B cell (primary cell): Measurements from ENCODE around the gene ACACB. TPM values are rescaled to one million over a fixed set of nuclear protein-coding genes. Genes with fewer than 3 reads are reported as not detected.

Source experiments
- ATAC-seq: fragments of 200-7000 bp; cut with Tn5 transposase; one replicate; pipeline ENCODE4 v1.10.0; 2021; ENCODE audit warnings: low read depth, mild to moderate bottlenecking, moderate number of reproducible peaks, moderate library complexity
- CTCF ChIA-PET: fragments of 350-600 bp; sonication (Branson Sonifier 250); formaldehyde crosslinking; loops from one replicate; lab custom pipeline; 2021; ENCODE audit warnings: antibody characterized with exemption, inconsistent platforms; lab: Charles Lee
- POLR2A ChIA-PET: fragments of 350-600 bp; sonication (Branson Sonifier 250); formaldehyde crosslinking; loops from one replicate; lab custom pipeline; 2021; ENCODE audit warnings: antibody characterized with exemption; lab: Charles Lee
- DNase-seq: peaks from one replicate; pipeline ENCODE4 v3.0.0; 2013
- H2AFZ ChIP-seq: 2 replicates; pipeline ENCODE4 v1.6.1; 2012; ENCODE audit warnings: mild to moderate bottlenecking, low read depth, low read length; ENCODE audit not compliant: insufficient read depth, poor library complexity, severe bottlenecking
- H3K27ac ChIP-seq, 2 donors: 1 replicate in 1 of 2; 2 replicates in 1 of 2; pipeline ENCODE4 v1.5.1; 2012 to 2013; ENCODE audit warnings: low read length in 2 of 2, mild to moderate bottlenecking in 2 of 2, moderate library complexity in 1 of 2
- H3K27me3 ChIP-seq, 4 experiments: fragments of 200-600 bp in 1 of 4; sonication (generic) in 1 of 4; replicated peaks in 1 of 4; 1 replicate in 2 of 4; 2 replicates in 2 of 4; pipeline versions ENCODE4 v1.6.1 to v1.7.0; 2013 to 2016; ENCODE audit warnings: low read length in 3 of 4, mild to moderate bottlenecking in 2 of 4, mixed read lengths in 1 of 4, moderate library complexity in 1 of 4; ENCODE audit not compliant: insufficient read depth in 4 of 4, control insufficient read depth in 3 of 4; ENCODE audit errors: control extremely low read depth in 1 of 4
- H3K36me3 ChIP-seq, 2 experiments: replicated peaks in 1 of 2; 1 replicate in 1 of 2; 2 replicates in 1 of 2; pipeline versions ENCODE4 v1.6.1 to v1.7.1; 2013; ENCODE audit warnings: low read length in 1 of 2; ENCODE audit not compliant: insufficient read depth in 2 of 2, control insufficient read depth in 1 of 2; ENCODE audit errors: control extremely low read depth in 1 of 2, extremely low read depth in 1 of 2
- H3K4me1 ChIP-seq, 2 donors: fragments of 200-600 bp in 1 of 2; sonication (generic) in 1 of 2; 1 replicate in 1 of 2; 2 replicates in 1 of 2; pipeline versions ENCODE4 v1.5.1 to v1.6.1; 2013 to 2017; ENCODE audit warnings: low read length in 2 of 2; ENCODE audit not compliant: control insufficient read depth in 2 of 2, insufficient read depth in 2 of 2
- H3K4me2 ChIP-seq: replicated peaks from 2 replicates; pipeline ENCODE3; 2012; ENCODE audit warnings: mild to moderate bottlenecking, low read depth, low read length; ENCODE audit not compliant: poor library complexity, severe bottlenecking
- H3K4me3 ChIP-seq, 5 experiments: fragments of 200-600 bp in 1 of 5; sonication (generic) in 1 of 5; 1 replicate in 3 of 5; 2 replicates in 2 of 5; pipeline versions ENCODE4 v1.5.1 to v1.7.0; 2011 to 2016; ENCODE audit warnings: low read length in 4 of 5, mild to moderate bottlenecking in 4 of 5, low read depth in 2 of 5, control low read depth in 1 of 5, moderate library complexity in 1 of 5; ENCODE audit not compliant: insufficient read depth in 1 of 5; ENCODE audit errors: control extremely low read depth in 1 of 5, extremely low read depth in 1 of 5
- H3K79me2 ChIP-seq: fragments of 200-600 bp; sonication (generic); one replicate; pipeline ENCODE4 v1.6.0; 2016; ENCODE audit warnings: low read length; ENCODE audit not compliant: control insufficient read depth, insufficient read depth
- H3K9ac ChIP-seq: fragments of 200-600 bp; sonication (generic); 2 replicates; pipeline ENCODE4 v1.6.1; 2017; ENCODE audit warnings: mild to moderate bottlenecking, low read length, moderate library complexity
- H3K9me3 ChIP-seq, 3 donors: one replicate each; pipeline versions ENCODE4 v1.6.1 to v1.7.1; 2013; ENCODE audit warnings: low read length in 2 of 3; ENCODE audit not compliant: control insufficient read depth in 2 of 3, insufficient read depth in 1 of 3; ENCODE audit errors: control extremely low read depth in 1 of 3
- H4K20me1 ChIP-seq: 2 replicates; pipeline ENCODE4 v1.6.0; 2012; ENCODE audit warnings: mild to moderate bottlenecking, low read length; ENCODE audit not compliant: insufficient read depth, control insufficient read depth, poor library complexity, severe bottlenecking
- H3K27ac Mint-ChIP-seq: one replicate; pipeline ENCODE4 v1.8.0; 2021; ENCODE audit warnings: mixed read lengths
- H3K27me3 Mint-ChIP-seq: one replicate; pipeline ENCODE4 v1.8.0; 2021; ENCODE audit warnings: mixed read lengths
- H3K4me1 Mint-ChIP-seq: one replicate; pipeline ENCODE4 v1.8.0; 2021; ENCODE audit warnings: mixed read lengths
- H3K4me3 Mint-ChIP-seq: one replicate; pipeline ENCODE4 v1.8.0; 2021; ENCODE audit warnings: mixed read lengths
- H3K9me3 Mint-ChIP-seq: one replicate; pipeline ENCODE4 v1.8.0; 2022; ENCODE audit warnings: mixed read lengths; ENCODE audit not compliant: insufficient read depth
- EZH2 ChIP-seq: IDR thresholded peaks from 2 replicates; pipeline ENCODE4 v1.6.1; 2012; ENCODE audit warnings: borderline replicate concordance, low read depth, mild to moderate bottlenecking, moderate library complexity, low read length; ENCODE audit not compliant: insufficient read depth, poor library complexity, severe bottlenecking
- WGBS: methylation state at CpG from one replicate; pipeline ENCODE4 v1.1.5; 2013; ENCODE audit warnings: missing lambda C conversion rate; ENCODE audit not compliant: insufficient coverage; 5-methylcytosine and 5-hydroxymethylcytosine counted together
- intact Hi-C: fragments of 100-400 bp; cut with micrococcal nuclease; formaldehyde crosslinking; loops from one replicate; pipeline ENCODE4 v1.10.0; 2022
- polyA plus RNA-seq: library from polyadenylated mRNA; depleted of rRNA; stranded (reverse); fragments of >200 nt; gene quantifications from 2 replicates; pipeline ENCODE4 v1.2.3, GENCODE V29; 2012
- total RNA-seq, 2 donors: library from RNA; stranded (reverse); fragments of 120-200 nt in 1 of 2; gene quantifications; 1 replicate in 1 of 2; 2 replicates in 1 of 2; pipeline versions ENCODE4 v1.2.3 to v1.2.4, GENCODE V29; 2013 to 2022
- TF ChIP-seq, protein P1 (sequence below): fragments of 200-600 bp; IDR thresholded peaks from one replicate; pipeline ENCODE4 v1.8.0; 2022; ENCODE audit warnings: antibody characterized with exemption, mild to moderate bottlenecking

The ACACB gene
- total and polyA plus RNA-seq, 2 donors (not counting 1 experiment from before 2014, with no cell fraction given), result 7.4 to 27.5 TPM

- H3K27me3 ChIP-seq, result no peaks in the 10 kb centered on the region
- H3K9ac ChIP-seq, result no peak overlapping the region
- H3K27me3 Mint-ChIP-seq, result peaks cover 17% of the 10 kb centered on the region
- ATAC-seq (no peak), DNase-seq (no peak)
- no peaks in the 10 kb centered on the region for H3K36me3 ChIP-seq
- H2AFZ ChIP-seq, result no peak overlapping the region
- intact Hi-C loops, result no loop called here
- H3K4me3 ChIP-seq, result no peak overlapping the region
- CTCF ChIA-PET, result no interaction called here
- no peak overlapping the region for H3K27ac ChIP-seq
- POLR2A ChIA-PET, result no interaction called here
- H3K4me2 ChIP-seq, result no peak overlapping the region
- no peaks in the 10 kb centered on the region for H4K20me1 ChIP-seq
- peaks cover 0 to 5% (median 0%) of the 10 kb centered on the region in 3 donors for H3K9me3 ChIP-seq
- H3K27ac Mint-ChIP-seq, result no peak overlapping the region
- H3K4me3 Mint-ChIP-seq, result no peak overlapping the region
- no peaks in the 10 kb centered on the region for H3K79me2 ChIP-seq
- H3K4me1 ChIP-seq, result no peaks in the 10 kb centered on the region
- 95% methylated on average over 2 of the region's 3 CpGs for WGBS
- peaks cover 5% of the 10 kb centered on the region for H3K9me3 Mint-ChIP-seq
- TF ChIP-seq, protein P1, sequence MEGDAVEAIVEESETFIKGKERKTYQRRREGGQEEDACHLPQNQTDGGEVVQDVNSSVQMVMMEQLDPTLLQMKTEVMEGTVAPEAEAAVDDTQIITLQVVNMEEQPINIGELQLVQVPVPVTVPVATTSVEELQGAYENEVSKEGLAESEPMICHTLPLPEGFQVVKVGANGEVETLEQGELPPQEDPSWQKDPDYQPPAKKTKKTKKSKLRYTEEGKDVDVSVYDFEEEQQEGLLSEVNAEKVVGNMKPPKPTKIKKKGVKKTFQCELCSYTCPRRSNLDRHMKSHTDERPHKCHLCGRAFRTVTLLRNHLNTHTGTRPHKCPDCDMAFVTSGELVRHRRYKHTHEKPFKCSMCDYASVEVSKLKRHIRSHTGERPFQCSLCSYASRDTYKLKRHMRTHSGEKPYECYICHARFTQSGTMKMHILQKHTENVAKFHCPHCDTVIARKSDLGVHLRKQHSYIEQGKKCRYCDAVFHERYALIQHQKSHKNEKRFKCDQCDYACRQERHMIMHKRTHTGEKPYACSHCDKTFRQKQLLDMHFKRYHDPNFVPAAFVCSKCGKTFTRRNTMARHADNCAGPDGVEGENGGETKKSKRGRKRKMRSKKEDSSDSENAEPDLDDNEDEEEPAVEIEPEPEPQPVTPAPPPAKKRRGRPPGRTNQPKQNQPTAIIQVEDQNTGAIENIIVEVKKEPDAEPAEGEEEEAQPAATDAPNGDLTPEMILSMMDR, result no peak
- TF ChIP-seq EZH2, result no peak
- no peaks in the 10 kb centered on the region for H3K4me1 Mint-ChIP-seq
Observed at GRCh38 chr12:109271418-109271817, 155.0 kb downstream of the ACACB start.

DNA sequence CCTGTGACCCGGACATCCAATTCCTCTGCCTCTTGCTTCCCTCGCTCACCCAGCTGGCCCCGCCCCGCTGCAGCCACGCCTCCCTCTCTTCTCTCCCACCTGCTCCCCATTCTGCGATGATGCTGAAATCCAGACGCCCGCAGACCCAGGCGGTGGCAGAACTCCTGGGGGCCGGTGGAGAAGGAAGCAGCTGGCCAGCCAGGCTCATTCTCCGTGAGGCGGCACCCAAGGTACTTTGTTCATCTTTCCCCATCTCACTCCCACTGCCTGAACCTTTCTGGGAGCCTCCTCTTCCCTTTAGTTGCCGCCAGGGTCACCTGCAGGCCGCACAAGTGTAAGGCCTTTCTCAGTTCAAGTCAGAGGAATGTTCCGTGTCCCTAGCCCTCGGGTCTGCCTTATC lies 157.0 kb downstream of the ACACB start:
- H3K27me3 ChIP-seq, result no peaks in the 10 kb centered on the region
- H3K9ac ChIP-seq, result no peak overlapping the region
- Mint-ChIP-seq H3K27ac (no peak overlapping the region), H3K4me1 (no peaks in the 10 kb centered on the region), H3K27me3 (peaks cover 17% of the 10 kb centered on the region), H3K4me3 (no peak overlapping the region), H3K9me3 (peaks cover 5% of the 10 kb centered on the region)
- no peaks in the 10 kb centered on the region for H3K36me3 ChIP-seq
- no peak for DNase-seq
- no peak overlapping the region for H3K27ac ChIP-seq
- H3K79me2 ChIP-seq, result no peaks in the 10 kb centered on the region
- H2AFZ ChIP-seq, result no peak overlapping the region
- CTCF ChIA-PET, result no interaction called here
- peaks cover 0 to 5% (median 0%) of the 10 kb centered on the region in 3 donors for H3K9me3 ChIP-seq
- no peak overlapping the region for H3K4me3 ChIP-seq
- POLR2A ChIA-PET, result no interaction called here
- H3K4me2 ChIP-seq, result no peak overlapping the region
- TF ChIP-seq EZH2, result no peak
- TF ChIP-seq, protein P1, result no peak
- H4K20me1 ChIP-seq, result no peaks in the 10 kb centered on the region
- ATAC-seq, result no peak
- WGBS, result 46% methylated on average over 15 of the region's 16 CpGs
- H3K4me1 ChIP-seq, result no peaks in the 10 kb centered on the region
- intact Hi-C loops, result no loop called here
